CD4-positive, alpha-beta T cell (primary cell): ENCODE measurements around the gene AP1S3. TPM values are rescaled to one million over a fixed set of nuclear protein-coding genes. Genes with fewer than 3 reads are reported as not detected.

Source experiments
- ATAC-seq: fragments of 200-7000 bp; cut with Tn5 transposase; one replicate; pipeline ENCODE4 v1.10.0; 2022; ENCODE audit warnings: mild to moderate bottlenecking; ENCODE audit not compliant: poor library complexity
- CTCF ChIA-PET: fragments of 350-600 bp; sonication (Branson Sonifier 250); formaldehyde crosslinking; loops from one replicate; lab custom pipeline; 2021; ENCODE audit warnings: antibody characterized with exemption, inconsistent platforms; lab: Charles Lee
- POLR2A ChIA-PET: fragments of 350-600 bp; sonication (Branson Sonifier 250); formaldehyde crosslinking; loops from one replicate; lab custom pipeline; 2021; ENCODE audit warnings: antibody characterized with exemption, inconsistent platforms; lab: Charles Lee
- DNase-seq, 14 experiments: peaks; one replicate each; pipeline ENCODE4 v3.0.0-alpha.2; 2013 to 2020; ENCODE audit warnings: mixed read lengths in 2 of 14
- H3K27ac ChIP-seq, 2 donors: one replicate each; pipeline versions ENCODE4 v1.5.1 to v1.7.0; 2013; ENCODE audit warnings: low read length in 2 of 2, low read depth in 1 of 2, mild to moderate bottlenecking in 1 of 2
- H3K27me3 ChIP-seq, 2 experiments: 1 replicate in 1 of 2; 2 replicates in 1 of 2; pipeline versions ENCODE4 v1.6.1 to v1.7.0; 2013; ENCODE audit warnings: low read length in 2 of 2, control low read depth in 1 of 2, mild to moderate bottlenecking in 1 of 2, moderate library complexity in 1 of 2; ENCODE audit not compliant: insufficient read depth in 2 of 2, control insufficient read depth in 1 of 2
- H3K36me3 ChIP-seq: one replicate; pipeline ENCODE4 v1.6.1; 2013; ENCODE audit warnings: low read length, control low read depth; ENCODE audit not compliant: insufficient read depth
- H3K4me1 ChIP-seq: one replicate; pipeline ENCODE4 v1.6.1; 2013; ENCODE audit warnings: low read length, control low read depth; ENCODE audit not compliant: insufficient read depth
- H3K4me3 ChIP-seq: one replicate; pipeline ENCODE4 v1.5.1; 2013; ENCODE audit warnings: mild to moderate bottlenecking, low read length, moderate library complexity
- H3K9me3 ChIP-seq, 2 experiments: 1 replicate in 1 of 2; 2 replicates in 1 of 2; pipeline versions ENCODE4 v1.6.1 to v1.7.0; 2013; ENCODE audit warnings: low read length in 2 of 2, mild to moderate bottlenecking in 2 of 2, control low read depth in 1 of 2, moderate library complexity in 1 of 2; ENCODE audit not compliant: control insufficient read depth in 1 of 2, insufficient read depth in 1 of 2
- H3K27ac Mint-ChIP-seq: one replicate; pipeline ENCODE4 v1.8.0; 2020; ENCODE audit warnings: mixed read lengths
- H3K27me3 Mint-ChIP-seq: one replicate; pipeline ENCODE4 v1.8.0; 2021; ENCODE audit warnings: mixed read lengths
- H3K36me3 Mint-ChIP-seq: one replicate; pipeline ENCODE4 v1.8.0; 2021; ENCODE audit warnings: low read depth, mixed read lengths
- H3K4me1 Mint-ChIP-seq: one replicate; pipeline ENCODE4 v1.8.0; 2021; ENCODE audit warnings: low read depth, mixed read lengths
- H3K4me3 Mint-ChIP-seq: one replicate; pipeline ENCODE4 v1.8.0; 2020; ENCODE audit warnings: mild to moderate bottlenecking, mixed read lengths
- H3K9me3 Mint-ChIP-seq: one replicate; pipeline ENCODE4 v1.8.0; 2020; ENCODE audit warnings: mixed read lengths
- CTCF ChIP-seq: fragments of 200-600 bp; IDR thresholded peaks from one replicate; pipeline ENCODE4 v1.8.0; 2022; ENCODE audit warnings: antibody characterized with exemption, mild to moderate bottlenecking
- intact Hi-C, 2 experiments: fragments of 100-400 bp; cut with DNase I in 1 of 2; cut with micrococcal nuclease in 1 of 2; formaldehyde crosslinking; loops; one replicate each; pipeline versions ENCODE4 v1.15.1 to v1.9.0; 2023 to 2025; cut with DNase I, micrococcal nuclease
- total RNA-seq, 174 experiments: library from RNA in 2 of 174; stranded (reverse) in 2 of 174; gene quantifications; one replicate each; pipeline ENCODE4 v1.2.3 and lab custom pipeline; 2021 to 2026

Gene AP1S3
- total RNA-seq, 2 experiments from 2014 or later: 0.50 to 0.71 TPM

GRCh38 chr2:223826995-223827394 is 10.4 kb downstream of the AP1S3 start:
- Histone ChIP-seq H3K36me3 (no peaks in the 10 kb centered on the region), H3K27me3 (no peaks in the 10 kb centered on the region), H3K4me3 (no peak overlapping the region), H3K9me3 (no peaks in the 10 kb centered on the region), H3K27ac (no peak overlapping the region), H3K4me1 (no peaks in the 10 kb centered on the region)
- H3K9me3 Mint-ChIP-seq: no peaks in the 10 kb centered on the region
- POLR2A ChIA-PET: no interaction called here
- intact Hi-C loops: no loop called here
- ATAC-seq (no peak), DNase-seq (no peak)
- H3K27ac Mint-ChIP-seq: no peak overlapping the region
- H3K36me3 Mint-ChIP-seq: no peaks in the 10 kb centered on the region
- CTCF ChIA-PET: no interaction called here
- H3K4me1 Mint-ChIP-seq: no peaks in the 10 kb centered on the region
- H3K4me3 Mint-ChIP-seq: no peak overlapping the region
- H3K27me3 Mint-ChIP-seq: no peaks in the 10 kb centered on the region
- TF ChIP-seq CTCF: no peak

GRCh38 chr2:223824301-223824700 is 13.1 kb downstream of the AP1S3 start:
- Histone ChIP-seq H3K4me3 (no peak overlapping the region), H3K4me1 (no peaks in the 10 kb centered on the region), H3K27me3 (no peaks in the 10 kb centered on the region), H3K27ac (no peak overlapping the region), H3K9me3 (no peaks in the 10 kb centered on the region), H3K36me3 (no peaks in the 10 kb centered on the region)
- Mint-ChIP-seq H3K9me3 (no peaks in the 10 kb centered on the region), H3K36me3 (no peaks in the 10 kb centered on the region), H3K27me3 (no peaks in the 10 kb centered on the region), H3K4me1 (no peaks in the 10 kb centered on the region), H3K4me3 (no peak overlapping the region), H3K27ac (no peak overlapping the region)
- POLR2A ChIA-PET: no interaction called here
- intact Hi-C loops: no loop called here
- TF ChIP-seq CTCF: no peak
- no peak for DNase-seq
- CTCF ChIA-PET: no interaction called here
- no peak for ATAC-seq

- no peaks in the 10 kb centered on the region for H3K27me3 ChIP-seq
- no peak for TF ChIP-seq CTCF
- CTCF ChIA-PET: no interaction called here
- no peaks in the 10 kb centered on the region for H3K27me3 Mint-ChIP-seq
- ATAC-seq (no peak), DNase-seq (no peak)
- H3K27ac Mint-ChIP-seq: no peak overlapping the region
- no peaks in the 10 kb centered on the region for H3K9me3 Mint-ChIP-seq
- no peaks in the 10 kb centered on the region for H3K36me3 ChIP-seq
- H3K36me3 Mint-ChIP-seq: no peaks in the 10 kb centered on the region
- H3K27ac ChIP-seq: no peak overlapping the region
- H3K4me1 Mint-ChIP-seq: no peaks in the 10 kb centered on the region
- H3K4me3 Mint-ChIP-seq: no peak overlapping the region
- no peaks in the 10 kb centered on the region for H3K9me3 ChIP-seq
- POLR2A ChIA-PET: no interaction called here
- intact Hi-C loops: no loop called here
- H3K4me3 ChIP-seq: no peak overlapping the region
- H3K4me1 ChIP-seq: no peaks in the 10 kb centered on the region
Measured at GRCh38 chr2:223822818-223823217, 14.6 kb downstream of the AP1S3 start.
